Measurements from ENCODE around the gene TMEM44.
"Not testable (repeated sequence)": the region's sequence is repeated elsewhere in the genome, so short reads cannot be mapped to it uniquely, and the experiment has no call there.

TMEM44 gene

DNA sequence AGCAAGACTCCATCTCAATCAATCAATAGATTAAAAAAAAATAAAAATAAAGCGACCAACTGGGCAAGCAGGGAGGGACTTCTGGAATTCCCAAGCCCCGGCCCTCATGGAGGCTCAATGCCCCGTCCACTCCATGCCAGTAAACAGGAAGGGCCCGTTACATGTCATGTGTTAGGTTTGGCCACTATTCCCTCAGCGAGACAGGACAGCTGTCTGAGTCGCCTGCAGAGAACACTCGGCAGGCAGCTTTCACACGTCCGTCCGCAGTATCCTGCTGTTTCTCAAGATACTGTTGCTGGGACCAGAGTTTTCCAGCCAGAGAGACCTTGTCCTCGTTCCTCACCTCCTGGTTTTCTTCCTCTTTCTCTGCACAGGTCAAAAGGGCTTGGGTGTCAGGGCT, 18.0 kb downstream of the TMEM44 start:
- Mint-ChIP-seq H3K27ac (no peak overlapping the region), H3K4me1 (ENCODE audit: low read depth in 2 of 2) (peaks cover 0 to 2% of the 10 kb centered on the region in 2 donors), H3K27me3 (no peaks in the 10 kb centered on the region), H3K36me3 (ENCODE audit: insufficient read depth) (peaks cover 4% of the 10 kb centered on the region), H3K4me3 (no peak overlapping the region), H3K9me3 (no peaks in the 10 kb centered on the region)
- DNase-seq (no peak), ATAC-seq (replicated peaks) (no peak)

DNA sequence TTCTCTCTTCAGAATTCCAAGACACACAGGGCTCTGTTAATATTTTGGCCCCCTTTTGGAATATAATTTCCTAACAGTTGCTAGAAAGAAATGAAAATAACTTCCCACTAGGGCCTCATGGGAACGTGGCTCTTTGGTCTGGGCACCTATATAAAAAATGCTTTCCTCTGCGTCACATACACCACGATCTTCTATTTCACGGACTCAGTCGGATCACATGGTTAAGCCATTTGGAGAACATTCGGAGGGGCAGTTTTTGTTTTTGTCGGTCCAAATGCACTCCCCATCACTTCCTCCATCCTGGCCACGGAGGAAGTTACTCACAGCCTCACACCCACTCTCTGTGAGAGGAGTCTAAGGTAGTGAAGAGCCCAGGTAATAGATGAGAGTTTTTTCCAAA, 21.0 kb downstream of the TMEM44 start:
- Mint-ChIP-seq H3K27ac (no peak overlapping the region), H3K4me1 (ENCODE audit: low read depth in 2 of 2) (peaks cover 0 to 2% of the 10 kb centered on the region in 2 donors), H3K36me3 (ENCODE audit: insufficient read depth) (peaks cover 4% of the 10 kb centered on the region), H3K27me3 (no peaks in the 10 kb centered on the region), H3K9me3 (no peaks in the 10 kb centered on the region), H3K4me3 (no peak overlapping the region)
- DNase-seq (no peak), ATAC-seq (replicated peaks) (no peak)

DNA sequence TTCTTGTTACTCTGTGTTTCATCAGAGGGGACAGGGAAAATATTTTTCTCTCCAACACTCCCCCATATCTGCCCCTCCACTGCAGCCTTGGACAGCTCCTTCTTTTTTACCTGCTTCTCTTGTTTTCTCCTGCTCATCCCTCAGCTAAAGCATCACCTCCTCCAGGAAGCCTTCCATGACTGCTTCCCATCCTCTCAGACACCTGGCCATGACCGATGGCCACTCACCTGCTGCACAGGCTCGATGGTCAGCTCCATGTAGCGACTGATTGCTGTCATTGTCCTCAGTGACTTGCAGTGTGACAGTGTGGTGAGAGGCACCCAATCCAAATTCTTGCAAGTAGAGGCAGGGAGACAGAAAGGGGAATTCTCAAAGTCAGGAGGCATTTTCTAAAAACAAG, 22.5 kb downstream of the TMEM44 start:
- Mint-ChIP-seq H3K36me3 (ENCODE audit: insufficient read depth) (peaks cover 4% of the 10 kb centered on the region), H3K9me3 (no peaks in the 10 kb centered on the region), H3K27me3 (no peaks in the 10 kb centered on the region), H3K27ac (no peak overlapping the region), H3K4me3 (no peak overlapping the region), H3K4me1 (ENCODE audit: low read depth in 2 of 2) (peaks cover 0 to 2% of the 10 kb centered on the region in 2 donors)
- DNase-seq: no peak
- ATAC-seq (replicated peaks): no peak

DNA sequence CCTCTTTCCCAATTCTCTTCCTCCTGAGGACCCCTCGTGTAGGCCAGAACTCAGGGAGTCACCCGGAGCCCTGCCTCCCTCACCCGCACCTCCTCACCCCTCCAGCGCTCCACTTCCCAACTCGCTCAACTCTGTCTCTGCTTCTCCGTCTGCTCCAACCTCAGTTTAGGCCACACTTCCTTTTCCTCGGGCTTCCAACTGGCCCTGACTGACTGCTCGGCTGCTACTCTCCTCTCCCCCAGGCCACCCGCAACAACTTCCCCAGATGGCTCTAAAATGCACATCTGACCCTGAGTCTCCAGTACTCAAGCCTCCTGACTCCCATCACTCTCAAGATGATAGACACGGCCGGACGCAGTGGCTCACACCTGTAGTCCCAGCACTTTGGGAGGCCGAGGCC, 23.6 kb downstream of the TMEM44 start:
- H3K27me3 Mint-ChIP-seq: no peaks in the 10 kb centered on the region
- ATAC-seq (replicated peaks) (no peak), DNase-seq (no peak)
- H3K4me3 Mint-ChIP-seq: no peak overlapping the region
- H3K27ac Mint-ChIP-seq: peak overlapping the region in 1 of 2 donors; percentile 35
- H3K4me1 Mint-ChIP-seq (ENCODE audit: low read depth in 2 of 2): peaks cover 0 to 2% of the 10 kb centered on the region in 2 donors
- no peaks in the 10 kb centered on the region for H3K9me3 Mint-ChIP-seq
- H3K36me3 Mint-ChIP-seq (ENCODE audit: insufficient read depth): no peaks in the 10 kb centered on the region

DNA sequence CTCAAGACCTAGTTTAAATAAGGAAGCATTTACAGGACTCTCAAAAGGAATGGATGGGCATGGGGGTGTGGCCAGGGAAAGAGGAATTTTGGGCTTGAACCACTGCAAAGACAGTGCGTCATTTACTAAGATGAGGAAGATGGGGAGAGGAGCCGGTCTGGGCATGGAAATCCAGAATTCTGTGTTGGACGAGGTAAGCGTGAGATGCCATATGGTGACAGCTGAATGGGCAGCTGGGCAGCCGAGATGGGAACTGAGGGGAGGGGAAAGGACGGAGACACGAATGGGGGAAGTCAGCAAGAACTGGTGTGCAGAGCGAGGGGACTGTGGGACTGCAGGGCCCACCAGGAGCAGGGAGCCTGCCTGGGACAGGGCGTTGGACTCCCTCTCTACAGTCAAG, 24.2 kb downstream of the TMEM44 start:
- peaks cover under 1% of the 10 kb centered on the region for H3K36me3 Mint-ChIP-seq (ENCODE audit: insufficient read depth)
- no peak overlapping the region for H3K27ac Mint-ChIP-seq
- H3K9me3 Mint-ChIP-seq: no peaks in the 10 kb centered on the region
- H3K4me1 Mint-ChIP-seq (ENCODE audit: low read depth in 2 of 2): peaks cover 0 to 2% of the 10 kb centered on the region in 2 donors
- H3K27me3 Mint-ChIP-seq: no peaks in the 10 kb centered on the region
- H3K4me3 Mint-ChIP-seq: no peak overlapping the region
- ATAC-seq (replicated peaks): no peak
- no peak for DNase-seq

DNA sequence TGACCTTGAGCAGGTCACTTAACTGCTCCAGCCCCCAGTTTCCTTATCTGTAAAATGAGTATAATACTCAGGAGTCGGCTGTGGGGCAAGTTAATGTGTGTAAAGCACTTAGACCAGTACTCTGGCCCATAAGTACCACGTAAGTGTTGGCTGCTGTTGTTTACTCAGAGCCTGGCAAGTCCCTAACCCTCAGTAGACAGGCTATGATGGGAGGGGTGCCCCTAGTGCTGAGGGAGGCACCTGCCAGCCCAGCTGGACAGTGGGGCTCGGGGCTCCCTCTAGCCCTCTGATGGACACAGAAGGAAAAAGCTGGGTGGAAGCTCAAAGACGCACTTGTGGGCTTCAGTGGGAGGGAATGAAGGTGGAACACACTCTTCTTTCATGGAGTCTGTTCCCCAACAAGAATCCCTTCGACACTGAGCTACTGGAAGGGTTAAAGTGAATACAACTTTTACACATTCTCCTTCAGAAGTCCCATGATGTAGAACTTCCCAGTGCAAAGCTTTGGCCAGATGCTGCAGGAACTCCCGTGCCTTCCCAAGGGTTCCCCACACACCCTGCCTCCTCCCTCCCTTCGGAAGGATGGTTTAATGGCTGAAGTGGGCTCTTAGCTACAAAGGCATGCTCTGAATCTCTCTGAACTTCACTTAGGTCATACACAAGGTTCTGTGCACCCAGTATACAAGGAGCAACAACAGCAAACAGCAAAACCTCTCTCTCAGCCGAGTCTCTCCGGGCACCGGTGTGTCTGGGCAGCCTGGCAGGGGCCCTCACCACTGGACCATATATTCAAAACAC, 25.4 kb downstream of the TMEM44 start:
- no peaks in the 10 kb centered on the region for H3K9me3 Mint-ChIP-seq
- ATAC-seq (replicated peaks) (no peak), DNase-seq (no peak)
- peaks cover 0 to 2% of the 10 kb centered on the region in 2 donors for H3K4me1 Mint-ChIP-seq (ENCODE audit: low read depth in 2 of 2)
- peaks cover 3% of the 10 kb centered on the region for H3K36me3 Mint-ChIP-seq (ENCODE audit: insufficient read depth)
- no peak overlapping the region for H3K27ac Mint-ChIP-seq
- H3K27me3 Mint-ChIP-seq: no peaks in the 10 kb centered on the region
- H3K4me3 Mint-ChIP-seq: no peak overlapping the region

DNA sequence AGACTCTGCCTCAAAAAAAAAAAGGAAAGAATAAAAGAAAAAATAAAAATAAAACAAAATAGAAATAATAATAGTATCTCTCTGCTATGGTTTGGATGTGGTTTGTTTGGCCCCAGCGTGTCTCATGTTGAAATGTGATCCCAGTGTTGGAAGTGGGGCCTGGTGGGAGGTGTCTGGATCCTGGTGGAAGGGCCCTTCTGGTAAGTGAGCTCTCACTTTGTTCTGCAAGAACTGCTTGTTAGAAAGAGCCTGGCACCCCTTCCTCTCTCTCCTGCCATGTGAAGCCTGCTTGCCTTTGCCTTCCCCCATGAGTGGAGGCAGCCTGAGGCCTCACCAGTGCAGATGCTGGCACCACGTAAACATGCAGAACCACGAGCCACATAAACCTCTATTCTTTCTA, 26.3 kb downstream of the TMEM44 start:
- no peak for DNase-seq
- no peaks in the 10 kb centered on the region for H3K9me3 Mint-ChIP-seq
- no peaks in the 10 kb centered on the region for H3K27me3 Mint-ChIP-seq
- peaks cover 3% of the 10 kb centered on the region for H3K36me3 Mint-ChIP-seq (ENCODE audit: insufficient read depth)
- no peaks in the 10 kb centered on the region for H3K4me1 Mint-ChIP-seq (ENCODE audit: low read depth in 2 of 2)
- no peak overlapping the region for H3K4me3 Mint-ChIP-seq
- no peak overlapping the region for H3K27ac Mint-ChIP-seq
- no peak for ATAC-seq (replicated peaks)

DNA sequence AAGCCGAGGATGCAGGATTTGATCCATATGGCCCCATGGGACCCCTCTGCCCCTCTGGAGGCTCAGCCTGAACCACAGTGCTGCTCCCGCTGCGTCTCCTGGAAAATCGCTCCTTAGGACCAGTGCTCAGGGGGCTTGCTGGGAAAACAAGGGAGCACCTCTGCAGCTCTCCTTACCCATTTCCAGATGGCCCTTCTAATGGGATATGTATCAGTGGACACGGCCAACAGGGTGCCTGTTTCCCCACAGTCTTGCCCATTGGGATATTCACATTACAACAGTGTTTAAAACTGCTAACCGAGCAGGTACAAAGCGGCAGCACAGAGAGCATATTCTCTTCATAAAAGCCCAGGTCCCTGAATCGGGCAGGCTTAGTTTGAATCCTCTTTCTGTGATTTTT, 27.1 kb downstream of the TMEM44 start:
- H3K4me3 Mint-ChIP-seq: no peak overlapping the region
- no peak for DNase-seq
- no peak overlapping the region for H3K27ac Mint-ChIP-seq
- H3K9me3 Mint-ChIP-seq: no peaks in the 10 kb centered on the region
- H3K27me3 Mint-ChIP-seq: no peaks in the 10 kb centered on the region
- H3K36me3 Mint-ChIP-seq (ENCODE audit: insufficient read depth): peaks cover 3% of the 10 kb centered on the region
- no peaks in the 10 kb centered on the region for H3K4me1 Mint-ChIP-seq (ENCODE audit: low read depth in 2 of 2)
- no peak for ATAC-seq (replicated peaks)

DNA sequence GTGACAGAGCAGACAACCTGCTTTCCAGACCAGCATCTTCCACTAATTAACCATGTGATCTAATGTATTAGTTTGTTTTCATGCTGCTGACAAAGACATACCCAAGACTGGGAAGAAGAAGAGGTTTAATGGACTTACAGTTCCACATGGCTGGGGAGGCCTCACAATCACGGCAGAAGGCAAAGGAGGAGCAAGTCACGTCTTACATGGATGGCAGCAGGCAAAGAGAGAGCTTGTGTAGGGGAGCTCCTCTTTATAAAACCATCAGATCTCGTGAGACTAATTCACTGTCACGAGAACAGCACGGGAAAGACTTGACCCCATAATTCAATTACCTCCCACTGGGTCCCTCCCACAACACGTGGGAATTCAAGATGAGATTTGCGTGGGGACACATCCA, 27.9 kb downstream of the TMEM44 start:
- H3K4me1 Mint-ChIP-seq (ENCODE audit: low read depth in 2 of 2); H3K27ac Mint-ChIP-seq; H3K36me3 Mint-ChIP-seq (ENCODE audit: insufficient read depth); ATAC-seq (replicated peaks); DNase-seq; H3K4me3 Mint-ChIP-seq; H3K9me3 Mint-ChIP-seq; H3K27me3 Mint-ChIP-seq: not testable (repeated sequence)

DNA sequence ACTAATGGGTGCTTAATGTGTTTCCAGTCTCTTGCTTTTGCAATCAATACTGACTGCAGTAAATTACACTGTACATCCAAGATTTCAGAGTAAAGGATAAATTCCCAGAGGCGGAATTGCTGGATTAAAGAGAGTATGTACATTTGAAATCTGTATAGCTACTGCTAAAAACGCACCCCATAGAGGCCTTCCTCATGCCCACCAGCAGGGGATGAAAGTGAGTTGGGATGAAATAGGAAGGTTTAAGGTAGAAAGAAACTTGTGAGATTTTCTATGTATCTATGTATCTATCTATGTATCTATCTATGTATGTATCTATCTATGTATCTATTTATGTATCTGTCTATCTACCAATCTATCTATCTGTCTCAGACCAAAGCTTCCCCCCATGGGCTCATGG, 28.4 kb downstream of the TMEM44 start:
- DNase-seq: no peak
- Mint-ChIP-seq H3K9me3 (no peaks in the 10 kb centered on the region), H3K4me1 (ENCODE audit: low read depth in 2 of 2) (no peaks in the 10 kb centered on the region), H3K4me3 (no peak overlapping the region), H3K27ac (no peak overlapping the region), H3K36me3 (ENCODE audit: insufficient read depth) (peaks cover 3% of the 10 kb centered on the region), H3K27me3 (no peaks in the 10 kb centered on the region)
- ATAC-seq (replicated peaks): no peak

DNA sequence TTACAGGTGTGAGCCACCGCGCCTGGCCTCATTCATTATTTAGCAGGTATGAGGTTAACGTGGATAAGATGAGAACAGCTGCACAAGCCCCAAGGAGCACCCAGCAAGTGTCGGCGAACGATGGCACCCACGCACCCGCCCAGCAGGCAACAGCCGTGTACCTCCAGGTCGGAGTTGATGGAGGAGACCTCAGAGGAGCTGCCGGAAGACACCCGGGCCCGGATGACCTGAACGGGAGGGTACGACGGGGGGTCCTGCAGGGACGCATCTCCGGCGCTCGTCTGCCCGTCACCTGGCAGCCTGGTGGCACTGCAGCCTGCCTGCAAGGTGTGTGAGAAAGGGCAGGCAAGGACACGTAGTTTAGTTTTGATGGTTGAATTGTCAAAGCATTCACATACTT, 29.1 kb downstream of the TMEM44 start:
- no peaks in the 10 kb centered on the region for H3K9me3 Mint-ChIP-seq
- no peak overlapping the region for H3K27ac Mint-ChIP-seq
- peaks cover 3% of the 10 kb centered on the region for H3K36me3 Mint-ChIP-seq (ENCODE audit: insufficient read depth)
- no peak overlapping the region for H3K4me3 Mint-ChIP-seq
- no peak for ATAC-seq (replicated peaks)
- H3K4me1 Mint-ChIP-seq (ENCODE audit: low read depth in 2 of 2): no peaks in the 10 kb centered on the region
- no peaks in the 10 kb centered on the region for H3K27me3 Mint-ChIP-seq
- DNase-seq: no peak

DNA sequence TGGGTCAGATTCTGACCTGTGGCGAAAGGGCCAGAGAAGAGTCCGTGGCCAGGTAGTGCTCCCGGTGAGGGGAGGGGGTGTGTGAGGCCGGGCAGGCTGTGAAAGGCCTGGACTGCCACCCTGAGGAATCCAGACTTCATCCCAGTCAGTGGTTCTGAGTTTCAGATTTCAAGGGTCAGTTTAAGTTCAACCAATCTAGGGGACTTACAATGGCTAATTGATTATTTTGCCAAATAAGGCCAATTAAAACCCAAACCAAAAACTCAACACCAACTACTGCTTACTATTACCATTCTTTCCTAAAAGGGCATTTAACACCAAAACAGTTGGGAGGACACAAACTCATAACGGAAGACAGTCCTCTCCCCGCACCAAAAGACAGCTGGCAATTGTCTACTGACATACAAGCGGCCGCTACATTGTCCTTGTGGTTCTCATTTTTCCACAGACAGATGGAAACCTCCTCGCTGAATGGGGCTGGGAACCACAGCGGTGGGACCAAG, 30.5 kb downstream of the TMEM44 start:
- no peak overlapping the region for H3K27ac Mint-ChIP-seq
- no peaks in the 10 kb centered on the region for H3K9me3 Mint-ChIP-seq
- H3K4me1 Mint-ChIP-seq (ENCODE audit: low read depth in 2 of 2): no peaks in the 10 kb centered on the region
- no peak for DNase-seq
- H3K36me3 Mint-ChIP-seq (ENCODE audit: insufficient read depth): peaks cover 3% of the 10 kb centered on the region
- no peak for ATAC-seq (replicated peaks)
- H3K27me3 Mint-ChIP-seq: no peaks in the 10 kb centered on the region
- no peak overlapping the region for H3K4me3 Mint-ChIP-seq

DNA sequence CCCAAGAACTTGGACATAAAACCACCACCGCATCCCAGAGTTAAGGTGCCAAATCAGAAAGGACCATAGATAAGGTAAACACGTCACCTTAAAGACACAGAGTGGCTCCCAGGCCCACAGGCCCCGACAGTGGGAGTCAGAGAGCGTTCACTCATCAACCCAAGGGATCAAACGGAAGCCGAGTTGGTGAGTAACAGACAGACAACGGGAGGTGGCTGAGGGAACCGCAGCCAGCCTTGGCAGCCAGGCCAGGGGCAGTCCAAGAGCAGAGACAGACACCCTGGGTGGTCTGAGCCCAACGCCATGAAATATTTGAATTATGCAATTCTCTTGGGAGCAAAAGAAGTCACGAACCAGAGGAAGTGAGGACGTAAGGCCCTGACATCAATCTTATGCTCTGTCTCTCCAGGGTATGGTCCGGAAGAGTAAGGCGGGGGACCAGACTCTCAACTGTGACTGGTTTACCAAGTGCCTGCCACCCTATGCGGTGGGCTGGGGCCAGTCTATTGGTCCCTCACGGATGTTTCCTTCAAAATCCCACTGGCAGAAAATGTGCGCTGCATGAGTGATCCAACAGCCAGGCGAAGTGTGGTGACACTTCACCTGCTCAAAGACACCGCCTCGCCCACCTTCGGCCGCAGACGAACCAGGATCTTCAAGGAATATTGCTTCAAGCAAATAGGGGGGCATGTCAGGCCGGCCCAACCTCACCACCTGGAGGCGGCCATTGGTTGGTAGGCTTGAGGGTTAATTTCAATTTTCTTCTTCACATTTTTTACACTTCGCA, 34.3 kb downstream of the TMEM44 start:
- no peak for ATAC-seq (replicated peaks)
- H3K27me3 Mint-ChIP-seq: no peaks in the 10 kb centered on the region

DNA sequence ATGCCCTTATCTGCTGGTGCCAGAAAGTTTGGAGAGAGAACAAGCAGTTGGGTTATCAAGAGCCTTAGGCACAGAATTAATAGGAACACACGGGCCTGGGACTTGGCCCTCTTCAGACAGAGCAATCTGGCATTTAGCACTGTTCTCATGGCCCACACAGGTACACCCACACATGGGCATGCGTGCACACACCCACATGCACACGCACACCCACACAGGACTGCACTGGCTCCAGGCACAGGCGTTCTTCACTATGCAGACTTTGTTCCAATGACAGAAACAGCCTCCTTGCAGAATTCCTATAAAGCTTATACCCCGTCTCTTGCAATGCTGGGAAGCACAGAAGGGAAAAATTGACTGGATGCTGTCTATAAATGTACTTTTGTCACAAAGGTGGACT, 36.3 kb downstream of the TMEM44 start:
- H3K36me3 Mint-ChIP-seq (ENCODE audit: insufficient read depth): no peaks in the 10 kb centered on the region
- DNase-seq (no peak), ATAC-seq (replicated peaks) (no peak)
- no peaks in the 10 kb centered on the region for H3K9me3 Mint-ChIP-seq
- H3K27me3 Mint-ChIP-seq: no peaks in the 10 kb centered on the region
- H3K4me1 Mint-ChIP-seq (ENCODE audit: low read depth in 2 of 2): peaks cover 4 to 6% of the 10 kb centered on the region in 2 donors
- no peak overlapping the region for H3K4me3 Mint-ChIP-seq
- H3K27ac Mint-ChIP-seq: no peak overlapping the region

More for the DNA sequence above, 34.3 kb downstream of the TMEM44 start:
- Mint-ChIP-seq H3K9me3 (no peaks in the 10 kb centered on the region), H3K36me3 (ENCODE audit: insufficient read depth) (peaks cover 3% of the 10 kb centered on the region), H3K4me3 (no peak overlapping the region), H3K27ac (no peak overlapping the region), H3K4me1 (ENCODE audit: low read depth in 2 of 2) (peaks cover 4 to 6% of the 10 kb centered on the region in 2 donors)
- DNase-seq: no peak
